ENCODE measurements around the gene RHBDD1. TPM values are rescaled to one million over a fixed set of nuclear protein-coding genes. Genes with fewer than 3 reads are reported as not detected.

Gene RHBDD1
- total RNA-seq, 1 donor, result 45.0 TPM

DNA sequence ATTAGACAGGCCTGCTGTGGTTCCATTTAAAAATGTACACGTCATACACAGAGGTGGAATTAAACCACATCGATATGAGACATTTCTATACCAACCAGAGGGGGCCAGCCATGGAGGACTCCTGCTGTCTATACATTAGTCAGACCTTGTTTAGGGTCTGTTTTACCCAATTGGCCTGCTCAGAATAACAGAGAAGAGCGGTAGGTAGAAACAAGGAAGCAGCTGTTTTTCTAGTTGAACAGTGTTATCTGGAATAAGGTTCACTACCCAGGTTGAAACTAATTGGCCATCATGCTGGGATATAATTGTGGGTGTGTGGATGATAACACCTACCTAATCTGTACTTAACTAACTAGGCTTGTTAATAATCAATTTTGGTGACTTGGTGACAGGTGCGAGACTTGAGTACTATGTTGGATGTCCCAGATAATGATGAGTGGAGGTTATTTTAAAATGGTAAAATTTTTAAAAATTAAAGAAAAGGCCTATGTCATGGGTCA lies 47.5 kb downstream of the RHBDD1 start:
- no peak for TF ChIP-seq CTCF (IDR thresholded peaks at IDR 0.05; ENCODE audit: insufficient read depth, low read length)
- H3K4me3 ChIP-seq (ENCODE audit: low read depth, low read length), result no peak overlapping the region
- DNase-seq (ENCODE audit: low read depth), result no peak

GRCh38 chr2:226884166-226884565 lies 48.3 kb downstream of the RHBDD1 start:
- no peak for DNase-seq (ENCODE audit: low read depth)

GRCh38 chr2:226885769-226886435 lies 50.0 kb downstream of the RHBDD1 start:
- TF ChIP-seq CTCF (IDR thresholded peaks at IDR 0.05; ENCODE audit: insufficient read depth, low read length), result no peak
- no peak for DNase-seq (ENCODE audit: low read depth)
- no peak overlapping the region for H3K4me3 ChIP-seq (ENCODE audit: low read depth, low read length)

More at GRCh38 chr2:226884166-226884565, 48.3 kb downstream of the RHBDD1 start:
- TF ChIP-seq CTCF (IDR thresholded peaks at IDR 0.05; ENCODE audit: insufficient read depth, low read length), result no peak
- no peak overlapping the region for H3K4me3 ChIP-seq (ENCODE audit: low read depth, low read length)

DNA sequence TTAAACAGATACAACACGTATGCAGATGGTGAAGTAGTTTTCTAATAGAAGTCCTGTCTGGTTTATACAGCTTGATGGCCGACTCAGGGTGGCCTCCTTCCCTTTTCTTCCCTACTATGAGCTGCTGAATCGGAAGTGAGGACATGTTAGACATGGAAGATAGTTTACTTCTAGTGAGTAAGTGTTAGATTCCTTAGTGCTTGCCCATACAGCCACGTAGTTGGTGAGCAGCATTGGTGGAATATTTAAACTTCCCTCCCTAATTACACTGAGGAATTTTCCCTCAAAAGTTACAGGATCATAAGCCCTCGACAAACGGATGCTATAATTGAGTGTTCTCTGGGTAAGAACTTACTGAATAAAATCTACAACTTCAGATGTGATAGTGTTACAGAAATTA lies 52.1 kb downstream of the RHBDD1 start:
- DNase-seq (ENCODE audit: low read depth), result no peak
- no peak overlapping the region for H3K4me3 ChIP-seq (ENCODE audit: low read depth, low read length)
- TF ChIP-seq CTCF (IDR thresholded peaks at IDR 0.05; ENCODE audit: insufficient read depth, low read length), result no peak

DNA sequence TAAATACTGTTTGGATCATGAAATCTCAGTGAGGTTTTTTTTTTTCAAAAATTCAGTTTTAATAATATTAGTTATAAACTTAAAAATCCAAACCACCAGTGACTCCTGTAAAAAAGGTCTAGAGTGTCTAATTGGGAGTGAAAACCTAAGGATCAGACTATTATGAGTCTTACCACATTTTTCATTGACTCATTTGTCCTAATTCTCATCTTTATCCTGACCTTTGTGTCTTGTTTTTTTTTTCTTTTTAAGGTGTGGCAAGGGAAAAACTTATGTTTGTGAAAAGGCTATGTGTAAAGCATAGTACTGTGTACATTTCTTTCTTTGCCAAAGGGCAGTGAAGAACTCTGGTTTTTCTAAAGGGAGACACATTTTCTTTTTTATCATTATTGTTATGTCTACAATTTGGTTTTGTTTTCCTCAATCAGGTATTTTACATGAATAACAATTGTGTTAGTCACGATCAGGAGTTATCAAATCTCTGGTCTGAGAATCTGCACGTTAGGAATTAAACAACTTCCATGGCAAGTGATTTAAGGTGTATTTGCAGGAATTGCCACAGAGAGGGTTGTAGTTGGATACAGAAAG lies 52.6 kb downstream of the RHBDD1 start:
- H3K4me3 ChIP-seq (ENCODE audit: low read depth, low read length), result no peak overlapping the region
- DNase-seq (ENCODE audit: low read depth), result no peak
- no peak for TF ChIP-seq CTCF (IDR thresholded peaks at IDR 0.05; ENCODE audit: insufficient read depth, low read length)

DNA sequence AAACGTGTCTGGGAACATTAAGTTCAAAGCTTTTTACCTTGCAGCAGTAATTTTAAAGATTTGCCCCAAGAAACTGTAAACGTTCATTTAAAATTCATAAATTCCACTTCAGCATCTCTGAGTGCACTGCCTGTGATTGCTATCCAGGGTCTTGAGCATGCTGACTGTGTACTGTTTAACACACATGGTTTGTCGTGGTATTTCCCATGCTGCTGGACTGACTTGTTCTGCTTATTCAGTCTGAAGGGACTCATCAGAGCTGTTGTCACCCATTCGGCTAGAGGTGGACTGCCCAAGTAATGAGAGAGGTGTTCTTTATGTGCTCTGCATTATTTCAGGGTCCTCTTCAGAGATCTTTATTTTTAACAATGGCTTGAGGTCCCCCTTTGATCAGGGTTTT lies 53.1 kb downstream of the RHBDD1 start:
- no peak for DNase-seq (ENCODE audit: low read depth)
- no peak for TF ChIP-seq CTCF (IDR thresholded peaks at IDR 0.05; ENCODE audit: insufficient read depth, low read length)
- no peak overlapping the region for H3K4me3 ChIP-seq (ENCODE audit: low read depth, low read length)

Measured in fibroblast of the aortic adventitia (primary cell).